Upper lobe of right lung (tissue), 1 donor: Measurements from ENCODE around the gene MTFMT. TPM values are rescaled to one million over a fixed set of nuclear protein-coding genes. Genes with fewer than 3 reads are reported as not detected.
A peak's percentile ranks its signal among the peaks of the same experiment; 100 is the strongest.

Source experiments
- ATAC-seq: fragments of 200-7000 bp; cut with Tn5 transposase; one replicate; pipeline ENCODE4 v1.9.1; 2020; ENCODE audit warnings: mild to moderate bottlenecking, moderate library complexity
- DNase-seq: peaks from one replicate; pipeline ENCODE4 v3.0.0-alpha.2; 2020
- H3K27ac ChIP-seq: fragments of 200-600 bp; one replicate; pipeline ENCODE4 v1.8.0; 2022
- H3K27me3 ChIP-seq: fragments of 200-600 bp; one replicate; pipeline ENCODE4 v1.8.0; 2022; ENCODE audit warnings: mild to moderate bottlenecking
- H3K36me3 ChIP-seq: fragments of 200-600 bp; one replicate; pipeline ENCODE4 v1.8.0; 2022
- H3K4me1 ChIP-seq: fragments of 200-600 bp; one replicate; pipeline ENCODE4 v1.8.0; 2022
- H3K4me3 ChIP-seq: fragments of 200-600 bp; one replicate; pipeline ENCODE4 v1.8.0; 2022; ENCODE audit warnings: mild to moderate bottlenecking
- H3K9me3 ChIP-seq: fragments of 200-600 bp; one replicate; pipeline ENCODE4 v1.8.0; 2022
- CTCF ChIP-seq: fragments of 200-600 bp; IDR thresholded peaks from one replicate; pipeline ENCODE4 v1.8.0; 2022; ENCODE audit warnings: antibody characterized with exemption
- intact Hi-C: fragments of 100-400 bp; cut with DNase I; formaldehyde crosslinking; loops from one replicate; pipeline ENCODE4 v1.11.0; 2022
- total RNA-seq: library from RNA; stranded (reverse); fragmentation: NEBNext Ultra II Directional; extraction: Animal tissue kit (Norgen Biotek cat#: 25700); gene quantifications from one replicate; pipeline ENCODE4 v1.2.1, GENCODE V29; 2021
- donor health status: DM: no; HTN: yes; CAD: no; lungs with severe emphysema.

The MTFMT gene
- total RNA-seq, 1 donor from 2014 or later = 13.7 TPM

GRCh38 chr15:64979252-64979710 lies 50.2 kb downstream of the MTFMT start:
- Histone ChIP-seq H3K9me3 (no peaks in the 10 kb centered on the region), H3K4me1 (peaks cover 6% of the 10 kb centered on the region), H3K27ac (no peak overlapping the region), H3K4me3 (no peak overlapping the region), H3K36me3 (peaks cover 70% of the 10 kb centered on the region), H3K27me3 (no peaks in the 10 kb centered on the region)
- TF ChIP-seq CTCF = no peak
- intact Hi-C loops = no loop called here
- DNase-seq = no peak
- ATAC-seq = no peak

GRCh38 chr15:64975390-64975789 lies 54.0 kb downstream of the MTFMT start:
- Histone ChIP-seq H3K9me3 (no peaks in the 10 kb centered on the region), H3K27ac (no peak overlapping the region), H3K36me3 (peaks cover 95% of the 10 kb centered on the region), H3K4me1 (no peaks in the 10 kb centered on the region), H3K27me3 (no peaks in the 10 kb centered on the region), H3K4me3 (no peak overlapping the region)
- ATAC-seq (no peak), DNase-seq (no peak)
- intact Hi-C loops = no loop called here
- no peak for TF ChIP-seq CTCF

GRCh38 chr15:64970698-64971097 lies 58.7 kb downstream of the MTFMT start:
- ATAC-seq (peak; percentile 85), DNase-seq (peak; percentile 74)
- H3K27me3 ChIP-seq = no peaks in the 10 kb centered on the region
- no peaks in the 10 kb centered on the region for H3K4me1 ChIP-seq
- intact Hi-C loops = no loop called here
- TF ChIP-seq CTCF = no peak
- H3K27ac ChIP-seq = no peak overlapping the region
- H3K4me3 ChIP-seq = no peak overlapping the region
- H3K36me3 ChIP-seq = peaks cover 92% of the 10 kb centered on the region
- H3K9me3 ChIP-seq = no peaks in the 10 kb centered on the region

- Histone ChIP-seq H3K9me3 (no peaks in the 10 kb centered on the region), H3K27me3 (no peaks in the 10 kb centered on the region), H3K4me1 (no peaks in the 10 kb centered on the region), H3K27ac (no peak overlapping the region), H3K36me3 (peaks cover 89% of the 10 kb centered on the region), H3K4me3 (no peak overlapping the region)
- ATAC-seq (no peak), DNase-seq (no peak)
- intact Hi-C loops = no loop called here
- TF ChIP-seq CTCF = no peak
Observed at GRCh38 chr15:64969401-64969800, 60.0 kb downstream of the MTFMT start.

- ATAC-seq (no peak), DNase-seq (no peak)
- H3K4me3 ChIP-seq = no peak overlapping the region
- TF ChIP-seq CTCF = no peak
- peaks cover 96% of the 10 kb centered on the region for H3K36me3 ChIP-seq
- no peaks in the 10 kb centered on the region for H3K27me3 ChIP-seq
- no peak overlapping the region for H3K27ac ChIP-seq
- intact Hi-C loops = no loop called here
- no peaks in the 10 kb centered on the region for H3K4me1 ChIP-seq
- no peaks in the 10 kb centered on the region for H3K9me3 ChIP-seq
Observed at GRCh38 chr15:64961013-64961412, 68.4 kb downstream of the MTFMT start.

- no peak overlapping the region for H3K27ac ChIP-seq
- H3K4me1 ChIP-seq = no peaks in the 10 kb centered on the region
- TF ChIP-seq CTCF = no peak
- no peaks in the 10 kb centered on the region for H3K27me3 ChIP-seq
- no peak for ATAC-seq
- peaks cover 100% of the 10 kb centered on the region for H3K36me3 ChIP-seq
- H3K9me3 ChIP-seq = no peaks in the 10 kb centered on the region
- intact Hi-C loops = no loop called here
- no peak overlapping the region for H3K4me3 ChIP-seq
- DNase-seq = no peak
Observed at GRCh38 chr15:64960153-64960552, 69.3 kb downstream of the MTFMT start.
